ENCODE data around the gene ALOX15.
"Not testable (repeated sequence)": the region's sequence is repeated elsewhere in the genome, so short reads cannot be mapped to it uniquely, and the experiment has no call there.

GRCh38 chr17:4639301-4640059 is 2.0 kb downstream of the ALOX15 start:
- not testable (repeated sequence) for TF ChIP-seq CTCF (IDR thresholded peaks at IDR 0.05; ENCODE audit: insufficient read depth, low read length, poor library complexity, severe bottlenecking); EZH2phosphoT487 (conservative IDR thresholded peaks at IDR 0.05; ENCODE audit: low read length)

Measured in SU-DHL-6 (cell line).